ENCODE results near the gene RAB4A.

The RAB4A gene

GRCh38 chr1:229243638-229244037 lies 27.3 kb upstream of the RAB4A start:
- no peak for DNase-seq (ENCODE audit: insufficient read length, low spot score)
- TF ChIP-seq POLR2AphosphoS5 (IDR thresholded peaks at IDR 0.05; ENCODE audit: low read depth, low read length) (no peak), POU2F2 (IDR thresholded peaks at IDR 0.05; ENCODE audit: low read depth, low read length) (no peak), PAX5 (IDR thresholded peaks at IDR 0.05; ENCODE audit: insufficient read depth, low read length, severe bottlenecking) (no peak), POLR2A (IDR thresholded peaks at IDR 0.05; ENCODE audit: low read depth, low read length) (no peak), SPI1 (IDR thresholded peaks at IDR 0.05; ENCODE audit: low read depth, low read length) (no peak), TAF1 (IDR thresholded peaks at IDR 0.05; ENCODE audit: low read depth, low read length) (no peak)
- no peak for FAIRE-seq

- TF ChIP-seq POLR2A (IDR thresholded peaks at IDR 0.05; ENCODE audit: low read depth, low read length): no peak
- no peak for TF ChIP-seq PAX5 (IDR thresholded peaks at IDR 0.05; ENCODE audit: insufficient read depth, low read length, severe bottlenecking)
- TF ChIP-seq TAF1 (IDR thresholded peaks at IDR 0.05; ENCODE audit: low read depth, low read length): no peak
- no peak for TF ChIP-seq POU2F2 (IDR thresholded peaks at IDR 0.05; ENCODE audit: low read depth, low read length)
- no peak for TF ChIP-seq SPI1 (IDR thresholded peaks at IDR 0.05; ENCODE audit: low read depth, low read length)
- no peak for TF ChIP-seq POLR2AphosphoS5 (IDR thresholded peaks at IDR 0.05; ENCODE audit: low read depth, low read length)
- FAIRE-seq (no peak), DNase-seq (ENCODE audit: insufficient read length, low spot score) (no peak)
Observed at GRCh38 chr1:229244091-229244490, 26.8 kb upstream of the RAB4A start.

GRCh38 chr1:229247871-229248270 lies 23.0 kb upstream of the RAB4A start:
- FAIRE-seq: no peak
- TF ChIP-seq SPI1 (IDR thresholded peaks at IDR 0.05; ENCODE audit: low read depth, low read length) (no peak), POU2F2 (IDR thresholded peaks at IDR 0.05; ENCODE audit: low read depth, low read length) (no peak), PAX5 (IDR thresholded peaks at IDR 0.05; ENCODE audit: insufficient read depth, low read length, severe bottlenecking) (no peak)
- no peak for DNase-seq (ENCODE audit: insufficient read length, low spot score)

- TF ChIP-seq POLR2A (IDR thresholded peaks at IDR 0.05; ENCODE audit: low read depth, low read length) (no peak), PAX5 (IDR thresholded peaks at IDR 0.05; ENCODE audit: insufficient read depth, low read length, severe bottlenecking) (no peak), TAF1 (IDR thresholded peaks at IDR 0.05; ENCODE audit: low read depth, low read length) (no peak), SPI1 (IDR thresholded peaks at IDR 0.05; ENCODE audit: low read depth, low read length) (no peak), POU2F2 (IDR thresholded peaks at IDR 0.05; ENCODE audit: low read depth, low read length) (no peak), POLR2AphosphoS5 (IDR thresholded peaks at IDR 0.05; ENCODE audit: low read depth, low read length) (no peak)
- FAIRE-seq: no peak
- DNase-seq (ENCODE audit: insufficient read length, low spot score): no peak
Observed at GRCh38 chr1:229248821-229249817, 21.8 kb upstream of the RAB4A start.

- TF ChIP-seq POU2F2 (IDR thresholded peaks at IDR 0.05; ENCODE audit: low read depth, low read length) (no peak), TAF1 (IDR thresholded peaks at IDR 0.05; ENCODE audit: low read depth, low read length) (no peak), SPI1 (IDR thresholded peaks at IDR 0.05; ENCODE audit: low read depth, low read length) (no peak), POLR2AphosphoS5 (IDR thresholded peaks at IDR 0.05; ENCODE audit: low read depth, low read length) (no peak), POLR2A (IDR thresholded peaks at IDR 0.05; ENCODE audit: low read depth, low read length) (no peak), PAX5 (IDR thresholded peaks at IDR 0.05; ENCODE audit: insufficient read depth, low read length, severe bottlenecking) (no peak)
- DNase-seq (ENCODE audit: insufficient read length, low spot score) (no peak), FAIRE-seq (no peak)
Observed at GRCh38 chr1:229249854-229250644, 20.9 kb upstream of the RAB4A start.

- no peak for TF ChIP-seq POLR2AphosphoS5 (IDR thresholded peaks at IDR 0.05; ENCODE audit: low read depth, low read length)
- DNase-seq (ENCODE audit: insufficient read length, low spot score) (no peak), FAIRE-seq (no peak)
Observed at GRCh38 chr1:229251185-229251584, 19.7 kb upstream of the RAB4A start.

GRCh38 chr1:229252228-229252984 lies 18.5 kb upstream of the RAB4A start:
- no peak for TF ChIP-seq POLR2AphosphoS5 (IDR thresholded peaks at IDR 0.05; ENCODE audit: low read depth, low read length)
- no peak for TF ChIP-seq POLR2A (IDR thresholded peaks at IDR 0.05; ENCODE audit: low read depth, low read length)
- TF ChIP-seq SPI1 (IDR thresholded peaks at IDR 0.05; ENCODE audit: low read depth, low read length): no peak
- no peak for TF ChIP-seq TAF1 (IDR thresholded peaks at IDR 0.05; ENCODE audit: low read depth, low read length)
- no peak for TF ChIP-seq POU2F2 (IDR thresholded peaks at IDR 0.05; ENCODE audit: low read depth, low read length)
- no peak for FAIRE-seq

GRCh38 chr1:229253151-229253974 lies 17.5 kb upstream of the RAB4A start:
- no peak for DNase-seq (ENCODE audit: insufficient read length, low spot score)
- FAIRE-seq: peak; percentile 81
- TF ChIP-seq SPI1 (IDR thresholded peaks at IDR 0.05; ENCODE audit: low read depth, low read length) (no peak), TAF1 (IDR thresholded peaks at IDR 0.05; ENCODE audit: low read depth, low read length) (no peak), PAX5 (IDR thresholded peaks at IDR 0.05; ENCODE audit: insufficient read depth, low read length, severe bottlenecking) (no peak), POLR2AphosphoS5 (IDR thresholded peaks at IDR 0.05; ENCODE audit: low read depth, low read length) (no peak), POU2F2 (IDR thresholded peaks at IDR 0.05; ENCODE audit: low read depth, low read length) (no peak), POLR2A (IDR thresholded peaks at IDR 0.05; ENCODE audit: low read depth, low read length) (no peak)

More at GRCh38 chr1:229252228-229252984, 18.5 kb upstream of the RAB4A start:
- DNase-seq (ENCODE audit: insufficient read length, low spot score): no peak
